Measurements from ENCODE around the gene SNRK.

SNRK gene

DNA sequence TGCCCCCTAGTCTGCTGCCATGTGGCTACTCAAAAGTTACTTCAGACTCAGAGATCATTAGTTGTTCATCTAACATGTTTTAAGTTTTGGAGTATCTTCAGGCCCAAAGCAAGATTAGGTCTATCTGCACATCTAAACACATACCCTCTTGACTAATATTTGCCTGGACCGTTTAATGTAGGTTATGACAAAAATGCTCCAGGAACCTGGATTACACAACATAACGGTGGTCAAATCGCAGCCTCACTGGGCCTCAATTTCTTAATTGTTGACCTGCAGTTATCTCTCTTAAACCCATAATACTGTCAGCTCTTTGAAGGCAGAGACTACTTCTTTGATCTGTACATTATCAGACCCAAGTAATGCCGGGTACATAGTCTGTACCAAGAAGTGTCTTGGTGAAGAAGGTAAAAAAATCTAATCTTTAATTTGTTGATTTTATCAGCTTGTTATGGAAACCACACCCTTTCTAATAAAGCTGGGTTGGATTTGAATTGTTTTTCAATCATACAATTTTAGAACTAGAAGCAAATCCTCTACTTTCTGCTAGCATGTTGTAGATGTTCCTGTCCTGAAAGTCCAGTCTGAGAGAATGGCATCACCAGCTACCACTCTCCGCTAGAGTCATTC lies 3.6 kb downstream of the SNRK start:
- H3K36me3 ChIP-seq, result peaks cover 11% of the 10 kb centered on the region
- TF ChIP-seq, protein P1, sequence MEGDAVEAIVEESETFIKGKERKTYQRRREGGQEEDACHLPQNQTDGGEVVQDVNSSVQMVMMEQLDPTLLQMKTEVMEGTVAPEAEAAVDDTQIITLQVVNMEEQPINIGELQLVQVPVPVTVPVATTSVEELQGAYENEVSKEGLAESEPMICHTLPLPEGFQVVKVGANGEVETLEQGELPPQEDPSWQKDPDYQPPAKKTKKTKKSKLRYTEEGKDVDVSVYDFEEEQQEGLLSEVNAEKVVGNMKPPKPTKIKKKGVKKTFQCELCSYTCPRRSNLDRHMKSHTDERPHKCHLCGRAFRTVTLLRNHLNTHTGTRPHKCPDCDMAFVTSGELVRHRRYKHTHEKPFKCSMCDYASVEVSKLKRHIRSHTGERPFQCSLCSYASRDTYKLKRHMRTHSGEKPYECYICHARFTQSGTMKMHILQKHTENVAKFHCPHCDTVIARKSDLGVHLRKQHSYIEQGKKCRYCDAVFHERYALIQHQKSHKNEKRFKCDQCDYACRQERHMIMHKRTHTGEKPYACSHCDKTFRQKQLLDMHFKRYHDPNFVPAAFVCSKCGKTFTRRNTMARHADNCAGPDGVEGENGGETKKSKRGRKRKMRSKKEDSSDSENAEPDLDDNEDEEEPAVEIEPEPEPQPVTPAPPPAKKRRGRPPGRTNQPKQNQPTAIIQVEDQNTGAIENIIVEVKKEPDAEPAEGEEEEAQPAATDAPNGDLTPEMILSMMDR (IDR thresholded peaks at IDR 0.05; ENCODE audit: low read depth, low read length), result no peak
- no peak overlapping the region for H3K4me3 ChIP-seq (ENCODE audit: low read depth, low read length)
- H3K9me3 ChIP-seq (ENCODE audit: severe bottlenecking), result no peaks in the 10 kb centered on the region
- no peaks in the 10 kb centered on the region for H3K27me3 ChIP-seq (ENCODE audit: insufficient read depth, low read depth, severe bottlenecking)
- no peak overlapping the region for H3K27ac ChIP-seq
- no peak for DNase-seq

DNA sequence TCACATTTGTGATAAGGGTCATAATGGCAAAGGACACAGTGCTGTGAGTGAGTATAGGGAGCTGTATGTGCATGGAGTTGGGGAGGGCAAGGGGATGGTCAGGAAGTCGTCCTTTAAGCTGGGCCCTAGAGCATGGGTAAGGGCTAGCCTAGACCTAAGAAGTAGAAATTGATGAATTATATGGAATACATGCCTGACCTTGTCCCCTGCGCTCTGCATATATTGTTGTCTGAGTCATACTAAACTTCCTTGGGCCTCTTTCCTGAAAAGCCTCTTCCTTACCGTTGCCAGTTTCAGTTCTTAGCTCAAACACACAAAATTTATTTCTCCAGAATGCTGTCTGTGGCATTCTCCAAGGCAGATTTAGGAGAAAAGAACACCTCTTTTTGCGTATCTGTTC lies 4.6 kb downstream of the SNRK start:
- H3K27ac ChIP-seq, result no peak overlapping the region

DNA sequence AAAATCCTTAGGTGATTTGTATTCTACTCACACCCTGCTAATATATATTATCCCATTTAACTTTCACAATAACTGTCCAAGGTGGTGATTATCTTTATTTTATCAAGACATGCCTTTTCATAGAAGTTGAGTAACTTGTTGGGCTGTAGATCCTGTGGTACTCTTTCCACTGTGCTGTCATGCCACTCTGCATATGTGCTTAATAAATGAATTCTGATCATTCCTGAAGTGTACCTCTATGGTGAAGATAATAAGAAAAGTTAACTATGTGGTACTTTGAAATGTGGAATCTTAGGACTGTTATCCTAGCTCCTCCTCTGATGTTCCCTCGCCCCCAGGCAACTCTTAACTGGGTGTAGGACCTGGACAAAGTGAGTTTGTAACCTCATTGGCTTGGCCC lies 5.2 kb downstream of the SNRK start:
- Histone ChIP-seq H3K9me3 (ENCODE audit: severe bottlenecking) (no peaks in the 10 kb centered on the region), H3K4me3 (ENCODE audit: low read depth, low read length) (no peak overlapping the region), H3K27ac (no peak overlapping the region), H3K27me3 (ENCODE audit: insufficient read depth, low read depth, severe bottlenecking) (no peaks in the 10 kb centered on the region), H3K36me3 (peaks cover 11% of the 10 kb centered on the region)
- TF ChIP-seq, protein P1 (IDR thresholded peaks at IDR 0.05; ENCODE audit: low read depth, low read length), result no peak
- DNase-seq, result no peak

More for the DNA sequence above, 4.6 kb downstream of the SNRK start:
- TF ChIP-seq, protein P1 (IDR thresholded peaks at IDR 0.05; ENCODE audit: low read depth, low read length), result no peak
- peaks cover 11% of the 10 kb centered on the region for H3K36me3 ChIP-seq
- no peak overlapping the region for H3K4me3 ChIP-seq (ENCODE audit: low read depth, low read length)
- no peaks in the 10 kb centered on the region for H3K9me3 ChIP-seq (ENCODE audit: severe bottlenecking)
- H3K27me3 ChIP-seq (ENCODE audit: insufficient read depth, low read depth, severe bottlenecking), result no peaks in the 10 kb centered on the region
- no peak for DNase-seq

DNA sequence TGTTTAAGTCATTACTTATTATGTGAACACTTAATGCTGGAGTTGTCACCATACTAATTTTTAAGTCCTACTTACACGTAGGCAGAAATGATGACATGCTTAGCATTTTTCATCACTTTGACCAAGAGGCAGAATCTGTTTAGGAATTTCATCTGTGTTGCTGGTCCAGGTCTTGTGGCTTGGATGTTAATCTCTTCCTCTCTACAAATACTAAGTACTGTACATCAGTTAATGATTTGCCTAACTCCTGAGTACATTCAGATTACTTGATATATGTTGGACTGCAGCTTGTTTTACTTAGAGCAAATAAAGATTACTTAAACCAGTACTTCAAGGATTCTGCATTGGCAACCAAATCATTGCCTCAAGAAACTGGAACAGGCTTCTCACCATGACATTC lies 8.6 kb downstream of the SNRK start:
- Histone ChIP-seq H3K9me3 (ENCODE audit: severe bottlenecking) (no peaks in the 10 kb centered on the region), H3K27ac (no peak overlapping the region), H3K27me3 (ENCODE audit: insufficient read depth, low read depth, severe bottlenecking) (no peaks in the 10 kb centered on the region), H3K36me3 (peaks cover 6% of the 10 kb centered on the region), H3K4me3 (ENCODE audit: low read depth, low read length) (no peak overlapping the region)
- no peak for DNase-seq
- TF ChIP-seq, protein P1 (IDR thresholded peaks at IDR 0.05; ENCODE audit: low read depth, low read length), result no peak

DNA sequence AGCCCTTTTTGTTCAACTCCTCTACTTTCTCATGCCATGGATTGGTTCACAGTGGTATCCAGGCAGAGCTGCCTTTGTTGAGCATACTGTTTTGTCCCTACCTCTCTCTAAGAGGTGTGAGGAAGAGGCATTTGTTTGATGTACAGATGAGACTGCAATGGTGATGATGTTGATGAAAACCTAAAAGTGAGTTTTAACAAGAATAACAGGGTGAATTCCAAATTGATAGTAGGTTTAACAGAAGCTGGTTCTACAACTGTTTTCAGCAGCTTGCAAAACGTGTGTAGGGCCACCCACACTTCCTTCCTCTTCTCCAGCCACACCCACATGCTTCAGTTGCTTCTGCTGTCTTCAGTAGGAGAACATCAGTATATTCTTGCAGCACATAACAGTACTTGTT lies 10.2 kb downstream of the SNRK start:
- no peaks in the 10 kb centered on the region for H3K9me3 ChIP-seq (ENCODE audit: severe bottlenecking)
- no peak overlapping the region for H3K4me3 ChIP-seq (ENCODE audit: low read depth, low read length)
- H3K27me3 ChIP-seq (ENCODE audit: insufficient read depth, low read depth, severe bottlenecking), result no peaks in the 10 kb centered on the region

More for the DNA sequence above, 10.2 kb downstream of the SNRK start:
- no peaks in the 10 kb centered on the region for H3K36me3 ChIP-seq
- DNase-seq, result no peak
- TF ChIP-seq, protein P1 (IDR thresholded peaks at IDR 0.05; ENCODE audit: low read depth, low read length), result no peak
- H3K27ac ChIP-seq, result no peak overlapping the region

Data from WERI-Rb-1 (cell line).